GM12864 (cell line): ENCODE results near the gene ERF.

Source experiments
- DNase-seq: peaks from one replicate; pipeline ENCODE4 v3.0.0-alpha.2; 2011; ENCODE audit warnings: low read depth
- H3K4me3 ChIP-seq: 2 replicates; pipeline ENCODE4 v1.5.1; 2011; ENCODE audit warnings: mild to moderate bottlenecking, low read depth, low read length, control low read depth
- CTCF ChIP-seq: IDR thresholded peaks from 2 replicates; pipeline ENCODE4 v1.5.1; 2011; ENCODE audit warnings: low read depth, mild to moderate bottlenecking, moderate library complexity, low read length, control low read depth, inconsistent platforms; ENCODE audit errors: missing control alignments

Gene ERF

DNA sequence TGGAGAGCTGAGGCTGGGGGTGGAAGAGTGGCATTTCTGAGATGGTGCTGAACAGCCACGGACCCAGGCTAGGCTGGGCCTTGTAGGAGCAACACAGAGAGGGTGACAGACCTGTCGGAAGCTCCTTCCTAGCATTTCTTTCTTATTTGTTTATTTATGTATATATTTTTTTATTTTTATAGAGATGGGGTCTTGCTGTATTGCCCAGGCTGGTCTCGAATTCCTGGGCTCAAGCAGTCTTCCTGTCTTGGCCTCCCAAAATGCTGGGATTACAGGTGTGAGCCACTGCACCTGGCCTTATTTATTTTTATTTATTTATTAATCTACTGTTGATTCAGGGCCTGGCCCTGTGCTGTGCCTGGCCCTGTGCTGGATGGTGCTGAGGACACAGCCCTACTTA is 20.6 kb upstream of the ERF start:
- no peak for TF ChIP-seq CTCF
- no peak overlapping the region for H3K4me3 ChIP-seq
- no peak for DNase-seq

- no peak for TF ChIP-seq CTCF
- DNase-seq, result no peak
Observed at GRCh38 chr19:42275103-42275502, 20.2 kb upstream of the ERF start.

GRCh38 chr19:42274065-42274682 is 19.2 kb upstream of the ERF start:
- no peak for TF ChIP-seq CTCF
- no peak for DNase-seq
- no peak overlapping the region for H3K4me3 ChIP-seq

More at GRCh38 chr19:42275103-42275502, 20.2 kb upstream of the ERF start:
- H3K4me3 ChIP-seq, result no peak overlapping the region

- no peak overlapping the region for H3K4me3 ChIP-seq
- TF ChIP-seq CTCF, result no peak
- DNase-seq, result no peak
Observed at GRCh38 chr19:42273407-42274064, 18.6 kb upstream of the ERF start.

- no peak for TF ChIP-seq CTCF
Observed at GRCh38 chr19:42272989-42273406, 18.1 kb upstream of the ERF start.

DNA sequence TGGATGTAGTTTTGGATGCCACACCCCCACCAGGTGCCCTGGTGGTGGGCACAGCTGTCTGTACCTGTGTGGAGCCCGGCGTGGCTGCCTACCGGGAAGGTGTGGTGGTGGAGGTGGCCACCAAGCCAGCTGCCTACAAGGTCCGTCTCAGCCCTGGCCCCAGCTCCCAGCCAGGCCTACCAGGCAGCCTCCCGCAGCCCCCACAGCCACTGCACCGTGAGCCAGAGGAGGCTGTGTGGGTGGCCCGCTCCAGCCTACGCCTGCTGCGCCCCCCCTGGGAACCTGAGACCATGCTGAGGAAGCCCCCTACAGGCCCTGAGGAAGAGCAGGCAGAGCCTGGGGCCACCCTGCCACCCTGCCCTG is 17.6 kb upstream of the ERF start:
- DNase-seq, result no peak
- TF ChIP-seq CTCF, result no peak
- no peak overlapping the region for H3K4me3 ChIP-seq

More at GRCh38 chr19:42272989-42273406, 18.1 kb upstream of the ERF start:
- no peak for DNase-seq
- no peak overlapping the region for H3K4me3 ChIP-seq
